IMR-90 (cell line): ENCODE data around the gene CCDC142. TPM values are rescaled to one million over a fixed set of nuclear protein-coding genes. Genes with fewer than 3 reads are reported as not detected.

Experiments
- ATAC-seq: fragments of 200-7000 bp; cut with Tn5 transposase; 2 replicates; pipeline ENCODE4 v1.9.1; 2020; ENCODE audit warnings: low read depth, mild to moderate bottlenecking, moderate library complexity
- BruUV-seq: library from RNA; stranded (reverse); fragments of 400-500 nt; replicated peaks from 2 replicates; lab custom pipeline; 2021; lab: Mats Ljungman, UMichigan
- CTCF ChIA-PET: fragments of 300-600 bp; formaldehyde crosslinking; extraction: SDS; loops from one replicate; lab custom pipeline; 2021; ENCODE audit warnings: antibody characterized with exemption; lab: Yijun Ruan, JAX
- POLR2A ChIA-PET: fragments of 300-600 bp; sonication (Branson Sonifier 250); formaldehyde crosslinking; loops from one replicate; lab custom pipeline; 2022; ENCODE audit warnings: antibody characterized with exemption; ENCODE audit not compliant: unreplicated experiment; lab: Charles Lee
- DNase-seq: peaks from one replicate; pipeline ENCODE4 v3.0.0; 2013
- H2AFZ ChIP-seq: replicated peaks from 2 replicates; pipeline ENCODE3; 2013; ENCODE audit warnings: low read length, mild to moderate bottlenecking; ENCODE audit not compliant: poor library complexity
- H2AK5ac ChIP-seq: 2 replicates; pipeline ENCODE4 v1.6.1; 2013; ENCODE audit warnings: low read depth, low read length, inconsistent platforms
- H2AK9ac ChIP-seq: replicated peaks from 2 replicates; pipeline ENCODE3; 2013; ENCODE audit warnings: mild to moderate bottlenecking, low read depth, low read length, moderate library complexity; ENCODE audit not compliant: poor library complexity
- H2BK120ac ChIP-seq: 2 replicates; pipeline ENCODE4 v1.6.1; 2013; ENCODE audit warnings: low read depth, low read length, inconsistent platforms
- H2BK15ac ChIP-seq: 3 replicates; pipeline ENCODE4 v1.6.1; 2013; ENCODE audit warnings: low read depth, low read length, inconsistent platforms
- H2BK20ac ChIP-seq: 2 replicates; pipeline ENCODE4 v1.6.1; 2013; ENCODE audit warnings: low read depth, mild to moderate bottlenecking, inconsistent platforms, low read length, moderate library complexity
- H2BK5ac ChIP-seq: 2 replicates; pipeline ENCODE4 v1.6.1; 2013; ENCODE audit warnings: mild to moderate bottlenecking, low read depth, low read length, inconsistent platforms; ENCODE audit not compliant: poor library complexity, severe bottlenecking
- H3K14ac ChIP-seq: replicated peaks from 2 replicates; pipeline ENCODE4 v1.6.1; 2013; ENCODE audit warnings: low read depth, low read length, inconsistent platforms
- H3K18ac ChIP-seq: 2 replicates; pipeline ENCODE4 v1.6.1; 2013; ENCODE audit warnings: low read depth, low read length, control low read depth
- H3K23ac ChIP-seq: 2 replicates; pipeline ENCODE4 v1.6.1; 2013; ENCODE audit warnings: low read depth, low read length, inconsistent platforms
- H3K27ac ChIP-seq: 2 replicates; pipeline ENCODE4 v1.5.1; 2013; ENCODE audit warnings: mild to moderate bottlenecking, control low read depth, low read length; ENCODE audit not compliant: insufficient read depth
- H3K27me3 ChIP-seq: 2 replicates; pipeline ENCODE4 v1.6.1; 2013; ENCODE audit warnings: low read length; ENCODE audit not compliant: control insufficient read depth, insufficient read depth
- H3K36me3 ChIP-seq: 2 replicates; pipeline ENCODE4 v1.6.1; 2013; ENCODE audit warnings: low read length, mixed read lengths; ENCODE audit not compliant: control insufficient read depth, insufficient read depth
- H3K4ac ChIP-seq: 2 replicates; pipeline ENCODE4 v1.6.1; 2013; ENCODE audit warnings: low read depth, low read length, inconsistent platforms
- H3K4me1 ChIP-seq: 2 replicates; pipeline ENCODE4 v1.6.1; 2013; ENCODE audit warnings: low read length, mixed read lengths; ENCODE audit not compliant: control insufficient read depth, insufficient read depth
- H3K4me2 ChIP-seq: 2 replicates; pipeline ENCODE4 v1.6.1; 2013; ENCODE audit warnings: low read depth, mild to moderate bottlenecking, control low read depth, low read length, moderate library complexity
- H3K4me3 ChIP-seq: 2 replicates; pipeline ENCODE4 v1.5.1; 2013; ENCODE audit warnings: low read depth, mild to moderate bottlenecking, control low read depth, low read length, moderate library complexity; ENCODE audit not compliant: insufficient read depth
- H3K56ac ChIP-seq: 2 replicates; pipeline ENCODE4 v1.6.1; 2013; ENCODE audit warnings: low read length, inconsistent platforms; ENCODE audit not compliant: insufficient read depth; ENCODE audit errors: extremely low read depth
- H3K79me1 ChIP-seq, 2 experiments: 2 replicates each; pipeline ENCODE4 v1.6.1; 2013; ENCODE audit warnings: low read length in 2 of 2, inconsistent platforms in 1 of 2, low read depth in 1 of 2
- H3K9ac ChIP-seq: 2 replicates; pipeline ENCODE4 v1.6.1; 2013; ENCODE audit warnings: low read depth, low read length, control low read depth
- H3K9me1 ChIP-seq: 2 replicates; pipeline ENCODE4 v1.6.1; 2013; ENCODE audit warnings: low read length, inconsistent platforms; ENCODE audit not compliant: insufficient read depth
- H3K9me3 ChIP-seq: 2 replicates; pipeline ENCODE4 v1.6.1; 2013; ENCODE audit warnings: low read length; ENCODE audit not compliant: control insufficient read depth, insufficient read depth
- H4K20me1 ChIP-seq: 2 replicates; pipeline ENCODE4 v1.6.1; 2013; ENCODE audit warnings: low read length, inconsistent platforms; ENCODE audit not compliant: insufficient read depth
- H4K5ac ChIP-seq: 2 replicates; pipeline ENCODE4 v1.6.1; 2013; ENCODE audit warnings: mild to moderate bottlenecking, low read depth, low read length, control low read depth
- H4K8ac ChIP-seq, 2 experiments: 2 replicates each; pipeline ENCODE4 v1.6.1; 2013; ENCODE audit warnings: low read depth in 2 of 2, low read length in 2 of 2, control low read depth in 1 of 2, inconsistent platforms in 1 of 2
- H4K91ac ChIP-seq: 2 replicates; pipeline ENCODE4 v1.6.1; 2013; ENCODE audit warnings: low read depth, low read length, inconsistent platforms; ENCODE audit not compliant: insufficient read depth
- WGBS, 2 experiments: methylation state at CpG; one replicate each; pipeline versions ENCODE4 v1.1.5 to v1.1.7; 2013; ENCODE audit warnings: missing lambda C conversion rate in 2 of 2; ENCODE audit not compliant: insufficient read length in 1 of 2; ENCODE audit errors: extremely low coverage in 2 of 2; 5-methylcytosine and 5-hydroxymethylcytosine counted together
- dilution Hi-C: fragments of 300-500 bp; cut with HindIII; formaldehyde crosslinking; loops from one replicate; pipeline ENCODE4 v1.14.3; 2018; ENCODE audit warnings: low sequenced_read_pairs; ENCODE audit not compliant: unreplicated experiment
- in situ Hi-C: fragments of 300-500 bp; cut with MboI; formaldehyde crosslinking; loops from 3 replicates; pipeline ENCODE4 v1.14.3; 2019; ENCODE audit warnings: low sequenced_read_pairs, inconsistent platforms, mixed read lengths
- intact Hi-C: fragments of 100-400 bp; cut with micrococcal nuclease; formaldehyde crosslinking; loops from 2 replicates; pipeline ENCODE4 v1.10.0; 2022
- polyA plus RNA-seq, 3 experiments: library from polyadenylated mRNA; depleted of rRNA; stranded (reverse); fragments of >200 nt; gene quantifications; 2 replicates each; pipeline ENCODE4 v1.2.3, GENCODE V29; 2012; ENCODE audit warnings: low replicate concordance in 1 of 3
- total RNA-seq: library from RNA; depleted of rRNA; stranded (reverse); fragments of >200 nt; gene quantifications from 2 replicates; pipeline ENCODE4 v1.2.3, GENCODE V29; 2012
- TF ChIP-seq, protein P1 (sequence below): conservative IDR thresholded peaks from 2 replicates; pipeline ENCODE4 v1.5.1; 2012; ENCODE audit warnings: mild to moderate bottlenecking, low read depth, low read length, improper control_type of control experiment

The CCDC142 gene
- total and polyA plus RNA-seq, 2 of the 4 experiments (the other 2 are of a cell fraction), result 8.4 to 14.0 TPM

DNA sequence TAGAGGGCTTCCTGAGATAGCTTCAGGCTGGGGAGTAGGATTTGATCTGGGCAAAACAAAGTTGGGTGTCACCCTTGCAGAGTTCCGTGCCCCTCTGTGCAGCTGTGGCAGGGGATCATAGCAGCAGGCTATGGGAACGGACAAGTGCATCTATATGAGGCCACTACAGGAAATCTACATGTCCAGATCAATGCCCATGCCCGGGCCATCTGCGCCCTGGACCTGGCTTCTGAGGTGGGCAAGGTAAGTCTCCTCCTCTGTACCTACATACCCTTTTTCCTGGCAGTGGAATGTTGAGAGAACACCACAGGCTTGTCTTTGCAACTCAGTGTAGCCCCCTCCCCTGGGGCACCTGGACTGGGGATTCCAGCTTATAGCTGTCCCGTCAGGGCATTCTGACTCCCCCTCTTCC, 57.8 kb downstream of the CCDC142 start:
- ChIA-PET CTCF (no interaction called here), POLR2A (no interaction called here)
- BruUV-seq, result no TSS peak
- no CpG with 5 or more reads among the region's 5 CpGs for WGBS, 2 experiments
- Histone ChIP-seq H3K27ac (no peak overlapping the region), H2AK9ac (no peak overlapping the region), H3K4ac (no peak overlapping the region), H3K9ac (no peak overlapping the region), H2AFZ (no peak overlapping the region), H3K4me1 (peaks cover 3% of the 10 kb centered on the region), H4K8ac (no peak overlapping the region), H3K79me1 (peaks cover 2 to 8% of the 10 kb centered on the region in 2 experiments; a peak in 2 of 4 replicates), H3K9me3 (no peaks in the 10 kb centered on the region), H4K5ac (no peak overlapping the region), H3K23ac (no peak overlapping the region), H3K56ac (no peak overlapping the region), H3K36me3 (peaks cover 49% of the 10 kb centered on the region), H3K4me2 (no peak overlapping the region), H4K20me1 (0 out of 2 replicates have a peak, but pooled peaks cover 3% of the 10 kb centered on the region), H3K18ac (no peak overlapping the region), H3K4me3 (no peak overlapping the region), H2BK15ac (no peak overlapping the region), H3K9me1 (peaks cover 7% of the 10 kb centered on the region), H4K91ac (no peak overlapping the region), H2BK20ac (no peak overlapping the region), H3K14ac (no peak overlapping the region), H2BK120ac (no peak overlapping the region), H2AK5ac (no peak overlapping the region), H2BK5ac (no peak overlapping the region), H3K27me3 (no peaks in the 10 kb centered on the region)
- TF ChIP-seq, protein P1, sequence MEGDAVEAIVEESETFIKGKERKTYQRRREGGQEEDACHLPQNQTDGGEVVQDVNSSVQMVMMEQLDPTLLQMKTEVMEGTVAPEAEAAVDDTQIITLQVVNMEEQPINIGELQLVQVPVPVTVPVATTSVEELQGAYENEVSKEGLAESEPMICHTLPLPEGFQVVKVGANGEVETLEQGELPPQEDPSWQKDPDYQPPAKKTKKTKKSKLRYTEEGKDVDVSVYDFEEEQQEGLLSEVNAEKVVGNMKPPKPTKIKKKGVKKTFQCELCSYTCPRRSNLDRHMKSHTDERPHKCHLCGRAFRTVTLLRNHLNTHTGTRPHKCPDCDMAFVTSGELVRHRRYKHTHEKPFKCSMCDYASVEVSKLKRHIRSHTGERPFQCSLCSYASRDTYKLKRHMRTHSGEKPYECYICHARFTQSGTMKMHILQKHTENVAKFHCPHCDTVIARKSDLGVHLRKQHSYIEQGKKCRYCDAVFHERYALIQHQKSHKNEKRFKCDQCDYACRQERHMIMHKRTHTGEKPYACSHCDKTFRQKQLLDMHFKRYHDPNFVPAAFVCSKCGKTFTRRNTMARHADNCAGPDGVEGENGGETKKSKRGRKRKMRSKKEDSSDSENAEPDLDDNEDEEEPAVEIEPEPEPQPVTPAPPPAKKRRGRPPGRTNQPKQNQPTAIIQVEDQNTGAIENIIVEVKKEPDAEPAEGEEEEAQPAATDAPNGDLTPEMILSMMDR, result no peak
- intact Hi-C loops (no loop called here), dilution Hi-C loops (no loop called here), in situ Hi-C loops (no loop called here)
- DNase-seq (no peak), ATAC-seq (no peak)
